Measurements from ENCODE around the gene UBXN11. TPM values are rescaled to one million over a fixed set of nuclear protein-coding genes. Genes with fewer than 3 reads are reported as not detected.

UBXN11 gene
- total and polyA plus RNA-seq, 2 of the 13 experiments (the other 11 are each of a cell fraction or from before 2014, with no cell fraction given): 9.3 to 10.4 TPM

GRCh38 chr1:26350701-26351589 lies 44.5 kb upstream of the UBXN11 start:
- H2AFZ ChIP-seq (ENCODE audit: low read length): no peak overlapping the region
- FAIRE-seq: peak; percentile 99
- under 1% methylated on average over 9 of the region's 9 CpGs for WGBS (ENCODE audit: low lambda C conversion rate)
- H3K4me3 ChIP-seq (replicated peaks in 1 of 3; ENCODE audit: insufficient read depth in 1 of 3, low read depth in 2 of 3, low read length in 3 of 3): peak overlapping the region; percentile 34 to 64 (median 42); a peak in 5 of 6 replicates
- no peaks in the 10 kb centered on the region for H3K27me3 ChIP-seq (ENCODE audit: control insufficient read depth in 1 of 2, insufficient read depth in 2 of 2, low read length in 2 of 2)
- peak; percentile 100 for DNase-seq (ENCODE audit: low spot score)
- ChIA-PET CTCF (ENCODE audit: low intra/inter-chr PET ratio, low total read pairs) (no interaction called here), POLR2A (interaction anchor here (0.6 to 4.0 kb wide), 20 partner anchors 7 to 264 kb away, joined by 3 to 65 read pairs (median 4); partner anchors contain the start of genes CEP85, DHDDS and SH3BGRL3)
- peak overlapping the region; percentile 100 for H3K27ac ChIP-seq (ENCODE audit: extremely low read length, insufficient read depth, low read length)
- TSS peak; percentile 96 for BruUV-seq (replicated peaks)
- in situ Hi-C loops (cut with HindIII; ENCODE audit: extremely low pct_ligation_motif_present, low pct_unique_long_range_greater_than_20kb) (no loop called here), intact Hi-C loops (cut with micrococcal nuclease; ENCODE audit: unreplicated experiment) (loop anchor here (1.0 to 2.0 kb wide), 2 partner anchors 8 to 44 kb away; partner anchors contain the start of gene UBXN11)
- H3K9me3 ChIP-seq (ENCODE audit: low read length): no peaks in the 10 kb centered on the region
- H4K20me1 ChIP-seq (ENCODE audit: insufficient read depth, low read length): no peaks in the 10 kb centered on the region
- peak; percentile 93 for ATAC-seq
- H3K36me3 ChIP-seq (replicated peaks in 1 of 2; ENCODE audit: control insufficient read depth in 1 of 2, insufficient read depth in 2 of 2, low read length in 2 of 2): no peaks in the 10 kb centered on the region
- H3K9ac ChIP-seq (ENCODE audit: insufficient read depth, low read depth, low read length): peak overlapping the region; percentile 97
- H3K79me2 ChIP-seq (ENCODE audit: insufficient read depth, low read length): peaks cover 5% of the 10 kb centered on the region
- H3K4me1 ChIP-seq (ENCODE audit: insufficient read depth, low read length): peaks cover 80% of the 10 kb centered on the region
- H3K4me2 ChIP-seq (ENCODE audit: low read depth, low read length): peak overlapping the region; percentile 90
- peak; percentile 43; the same call in 1 of the 2 replicates for TF ChIP-seq CSRNP1 (CRISPR knock-in tag; IDR thresholded peaks at IDR 0.05)
- peak; percentile 57; the same call in 1 of the 2 replicates for TF ChIP-seq ZBTB8A (CRISPR knock-in tag; IDR thresholded peaks at IDR 0.05; ENCODE audit: borderline replicate concordance, low read depth)
- TF ChIP-seq ZFP90 (CRISPR knock-in tag; IDR thresholded peaks at IDR 0.05; ENCODE audit: borderline replicate concordance): peak; percentile 70; the same call in 1 of the 2 replicates
- no peak for TF ChIP-seq AHR (CRISPR knock-in tag; IDR thresholded peaks at IDR 0.05)
- no peak for TF ChIP-seq STAT5B (CRISPR knock-in tag; IDR thresholded peaks at IDR 0.05)
- no peak for TF ChIP-seq ZNF674 (CRISPR knock-in tag; IDR thresholded peaks at IDR 0.05; ENCODE audit: low read depth)
- peak; percentile 67; the same call in 1 of the 2 replicates for TF ChIP-seq THAP7 (CRISPR knock-in tag; IDR thresholded peaks at IDR 0.05)
- no peak for TF ChIP-seq KLF13 (CRISPR knock-in tag; IDR thresholded peaks at IDR 0.05)
- peak; percentile 81; the same call in 1 of the 2 replicates for TF ChIP-seq CBFB (CRISPR knock-in tag; IDR thresholded peaks at IDR 0.05)
- peak; percentile 87 for TF ChIP-seq ARID5B (CRISPR knock-in tag; IDR thresholded peaks at IDR 0.05)
- TF ChIP-seq YEATS2 (CRISPR knock-in tag; IDR thresholded peaks at IDR 0.05; ENCODE audit: borderline replicate concordance): peak; percentile 72; the same call in 1 of the 2 replicates
- peak; percentile 67 for TF ChIP-seq ZFY (CRISPR knock-in tag; IDR thresholded peaks at IDR 0.05)
- TF ChIP-seq FIP1L1 (IDR thresholded peaks at IDR 0.05; ENCODE audit: borderline replicate concordance, insufficient read depth, low read depth, low read length): 0 out of 2 replicates have a peak, but pooled peaks have one; percentile 60
- TF ChIP-seq HOXA5 (CRISPR knock-in tag; IDR thresholded peaks at IDR 0.05): peak; percentile 27; the same call in 1 of the 2 replicates
- peak; percentile 73; the same call in 1 of the 2 replicates for TF ChIP-seq TRIM24 (CRISPR knock-in tag; IDR thresholded peaks at IDR 0.05)
- peak; percentile 98 for TF ChIP-seq SOX5 (CRISPR knock-in tag; IDR thresholded peaks at IDR 0.05; ENCODE audit: borderline replicate concordance)
- TF ChIP-seq TCF7 (IDR thresholded peaks at IDR 0.05; ENCODE audit: low read depth): peak; percentile 96
